GM12892 (cell line): ENCODE measurements around the gene PCBP1.

Experiments used
- POLR2A ChIP-seq: IDR thresholded peaks from 2 replicates; pipeline ENCODE4 v1.6.1; 2011; ENCODE audit warnings: low read depth, low read length, control low read depth
- POLR2AphosphoS5 ChIP-seq: IDR thresholded peaks from 2 replicates; pipeline ENCODE4 v1.6.1; 2011; ENCODE audit warnings: low read depth, low read length, control low read depth

DNA sequence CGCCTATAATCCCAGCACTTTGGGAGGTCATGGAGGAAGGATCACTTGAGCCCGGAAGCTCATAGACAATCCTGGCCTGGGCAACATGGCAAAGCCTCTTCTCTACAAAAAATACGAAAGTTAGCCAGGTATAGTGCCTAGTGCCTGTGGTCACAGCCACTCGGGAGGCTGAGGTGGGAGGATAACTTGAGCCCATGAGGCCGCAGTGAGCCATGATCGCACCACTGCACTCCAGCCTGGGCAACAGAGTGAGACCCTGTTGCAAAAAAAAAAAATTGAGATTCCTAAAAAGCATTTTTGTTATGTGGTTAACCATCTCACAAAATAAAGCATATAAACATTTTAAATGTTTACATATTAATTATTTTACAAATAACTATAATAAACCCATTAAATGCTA is 13.9 kb downstream of the PCBP1 start:
- no peak for TF ChIP-seq POLR2A
- TF ChIP-seq POLR2AphosphoS5: no peak
